Testis (tissue), 2 donors: ENCODE results near the gene IGFBPL1.

Experiments
- POLR2A ChIP-seq: fragments of 450-650 bp; IDR thresholded peaks from one replicate; pipeline ENCODE4 v1.6.1; 2017; ENCODE audit warnings: antibody characterized with exemption, mild to moderate bottlenecking, moderate library complexity
- TF ChIP-seq, protein P1 (sequence below), 3 experiments: fragments of 450-650 bp in 2 of 3; fragments of 200-600 bp in 1 of 3; sonication (generic) in 1 of 3; IDR thresholded peaks; one replicate each; pipeline ENCODE4 v1.5.1; 2016 to 2019; ENCODE audit warnings: antibody characterized with exemption in 3 of 3, mild to moderate bottlenecking in 2 of 3, moderate library complexity in 1 of 3

DNA sequence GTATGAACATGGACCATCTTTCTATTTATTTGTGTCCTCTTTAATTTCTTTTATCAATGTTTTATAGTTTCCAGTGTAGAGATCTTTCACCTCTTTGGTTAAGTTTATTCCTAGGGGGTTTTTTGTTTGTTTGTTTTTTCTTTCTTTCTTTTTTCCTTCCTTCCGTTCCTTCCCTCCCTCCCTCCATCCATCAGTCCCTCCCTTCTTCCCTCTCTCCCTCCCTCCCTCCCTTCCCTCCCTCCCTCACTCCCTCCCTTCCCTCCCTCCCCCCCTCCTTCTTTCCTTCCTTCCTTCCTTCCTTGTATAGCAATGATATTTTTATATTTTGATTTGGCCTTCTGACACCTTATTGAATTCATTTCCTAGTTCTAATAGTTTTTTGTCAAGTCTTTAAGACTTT lies 23.4 kb upstream of the IGFBPL1 start:
- TF ChIP-seq, protein P1, sequence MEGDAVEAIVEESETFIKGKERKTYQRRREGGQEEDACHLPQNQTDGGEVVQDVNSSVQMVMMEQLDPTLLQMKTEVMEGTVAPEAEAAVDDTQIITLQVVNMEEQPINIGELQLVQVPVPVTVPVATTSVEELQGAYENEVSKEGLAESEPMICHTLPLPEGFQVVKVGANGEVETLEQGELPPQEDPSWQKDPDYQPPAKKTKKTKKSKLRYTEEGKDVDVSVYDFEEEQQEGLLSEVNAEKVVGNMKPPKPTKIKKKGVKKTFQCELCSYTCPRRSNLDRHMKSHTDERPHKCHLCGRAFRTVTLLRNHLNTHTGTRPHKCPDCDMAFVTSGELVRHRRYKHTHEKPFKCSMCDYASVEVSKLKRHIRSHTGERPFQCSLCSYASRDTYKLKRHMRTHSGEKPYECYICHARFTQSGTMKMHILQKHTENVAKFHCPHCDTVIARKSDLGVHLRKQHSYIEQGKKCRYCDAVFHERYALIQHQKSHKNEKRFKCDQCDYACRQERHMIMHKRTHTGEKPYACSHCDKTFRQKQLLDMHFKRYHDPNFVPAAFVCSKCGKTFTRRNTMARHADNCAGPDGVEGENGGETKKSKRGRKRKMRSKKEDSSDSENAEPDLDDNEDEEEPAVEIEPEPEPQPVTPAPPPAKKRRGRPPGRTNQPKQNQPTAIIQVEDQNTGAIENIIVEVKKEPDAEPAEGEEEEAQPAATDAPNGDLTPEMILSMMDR (IDR thresholded peaks at IDR 0.05) = no peak
- TF ChIP-seq POLR2A = no peak
